Transverse colon (tissue), 4 donors: Measurements from ENCODE around the gene INSRR. TPM values are rescaled to one million over a fixed set of nuclear protein-coding genes. Genes with fewer than 3 reads are reported as not detected.

Experiments
- DNase-seq: peaks from one replicate; pipeline ENCODE4 v3.0.0-alpha.2; 2019
- H3K27ac ChIP-seq, 4 donors: fragments of 200-600 bp; sonication (generic); 2 replicates each; pipeline ENCODE4 v1.5.1; 2016 to 2018; ENCODE audit warnings: inconsistent platforms in 4 of 4
- H3K27me3 ChIP-seq: fragments of 200-600 bp; sonication (generic); 2 replicates; pipeline ENCODE4 v1.5.1; 2017; ENCODE audit warnings: inconsistent platforms
- H3K36me3 ChIP-seq, 4 donors: fragments of 200-600 bp; sonication (generic); 2 replicates each; pipeline ENCODE4 v1.5.1; 2017 to 2019; ENCODE audit warnings: inconsistent platforms in 4 of 4
- H3K4me1 ChIP-seq, 4 donors: fragments of 200-600 bp; sonication (generic); 2 replicates each; pipeline ENCODE4 v1.5.1; 2017 to 2020; ENCODE audit warnings: inconsistent platforms in 4 of 4
- H3K4me3 ChIP-seq, 4 donors: fragments of 200-600 bp; sonication (generic); 1 replicate in 1 of 4; 2 replicates in 3 of 4; pipeline versions ENCODE4 v1.5.1 to v1.6.1; 2017 to 2019; ENCODE audit warnings: inconsistent platforms in 4 of 4
- H3K9me3 ChIP-seq, 2 donors: fragments of 200-600 bp; sonication (generic); 2 replicates each; pipeline ENCODE4 v1.5.1; 2017 to 2019; ENCODE audit warnings: inconsistent platforms in 2 of 2
- CTCF ChIP-seq, 5 experiments: fragments of 200-600 bp in 3 of 5; fragments of 450-650 bp in 2 of 5; sonication (generic) in 3 of 5; IDR thresholded peaks; 1 replicate in 2 of 5; 2 replicates in 3 of 5; pipeline ENCODE4 v1.5.1; 2016 to 2017; ENCODE audit warnings: antibody characterized with exemption in 5 of 5, inconsistent platforms in 3 of 5, mild to moderate bottlenecking in 2 of 5, moderate library complexity in 1 of 5
- EP300 ChIP-seq: sonication (generic); formaldehyde crosslinking; IDR thresholded peaks from one replicate; pipeline ENCODE4 v1.6.1; 2017; ENCODE audit warnings: antibody characterized with exemption, low read depth
- POLR2A ChIP-seq: fragments of 450-650 bp; IDR thresholded peaks from one replicate; pipeline ENCODE4 v1.6.1; 2016; ENCODE audit warnings: antibody characterized with exemption, mild to moderate bottlenecking, moderate library complexity
- POLR2AphosphoS5 ChIP-seq, 3 donors: sonication (generic); formaldehyde crosslinking; IDR thresholded peaks; one replicate each; pipeline ENCODE4 v1.6.1; 2016; ENCODE audit warnings: antibody characterized with exemption in 3 of 3
- WGBS, 2 donors: methylation state at CpG; one replicate each; pipeline ENCODE4 v1.1.5; 2018; ENCODE audit warnings: low coverage in 1 of 2; 5-methylcytosine and 5-hydroxymethylcytosine counted together
- in situ Hi-C, 4 donors: fragments of 200-750 bp; cut with MboI; loops; one replicate each; pipeline versions ENCODE4 v1.15.0 to v1.15.1; 2017; ENCODE audit warnings: low sequenced_read_pairs in 3 of 4, low pct_ligation_motif_present in 1 of 4, low pct_unique_long_range_greater_than_20kb in 1 of 4
- intact Hi-C: fragments of 100-400 bp; cut with DNase I; formaldehyde crosslinking; loops from one replicate; pipeline ENCODE4 v1.15.1; 2023; ENCODE audit warnings: low total_unique reads
- total RNA-seq, 4 donors: library from RNA; depleted of rRNA; stranded (reverse); fragments of >200 nt; gene quantifications; one replicate each; pipeline ENCODE4 v1.1.0, GENCODE V29; 2016

Gene INSRR
- total RNA-seq, 4 donors from 2014 or later = not detected

GRCh38 chr1:156901966-156902915 lies 43.3 kb upstream of the INSRR start:
- H3K27ac ChIP-seq = no peak overlapping the region
- H3K4me1 ChIP-seq = peaks cover 0 to 10% (median 0%) of the 10 kb centered on the region in 4 donors
- TF ChIP-seq POLR2A (no peak), CTCF (IDR thresholded peaks at IDR 0.05) (no peak), POLR2AphosphoS5 (IDR thresholded peaks at IDR 0.05) (no peak), EP300 (no peak)

GRCh38 chr1:156901590-156901900 lies 42.6 kb upstream of the INSRR start:
- WGBS, 2 donors = 85 to 89% methylated on average over 4 of the region's 4 CpGs
- H3K27ac ChIP-seq = no peak overlapping the region
- intact Hi-C loops = no loop called here
- H3K36me3 ChIP-seq = no peaks in the 10 kb centered on the region
- no peak for DNase-seq
- no peak overlapping the region for H3K4me3 ChIP-seq
- TF ChIP-seq POLR2A (no peak), CTCF (IDR thresholded peaks at IDR 0.05) (no peak), POLR2AphosphoS5 (IDR thresholded peaks at IDR 0.05) (no peak), EP300 (no peak)
- H3K9me3 ChIP-seq = no peaks in the 10 kb centered on the region
- peaks cover 0 to 10% (median 0%) of the 10 kb centered on the region in 4 donors for H3K4me1 ChIP-seq
- peaks cover 15% of the 10 kb centered on the region for H3K27me3 ChIP-seq
- in situ Hi-C loops = no loop called here

More at GRCh38 chr1:156901966-156902915, 43.3 kb upstream of the INSRR start:
- 67 to 78% methylated on average over 10 to 22 of the region's 23 CpGs for WGBS, 2 donors
- Histone ChIP-seq H3K9me3 (no peaks in the 10 kb centered on the region), H3K4me3 (no peak overlapping the region), H3K36me3 (no peaks in the 10 kb centered on the region), H3K27me3 (peaks cover 18% of the 10 kb centered on the region)
- in situ Hi-C loops (no loop called here), intact Hi-C loops (no loop called here)
- no peak for DNase-seq

GRCh38 chr1:156900896-156901589 lies 42.1 kb upstream of the INSRR start:
- H3K27ac ChIP-seq = no peak overlapping the region
- DNase-seq = no peak
- TF ChIP-seq POLR2AphosphoS5 (IDR thresholded peaks at IDR 0.05) = no peak
- no peak for TF ChIP-seq EP300
- no peak for TF ChIP-seq CTCF (IDR thresholded peaks at IDR 0.05)
- no peak for TF ChIP-seq POLR2A
- H3K4me3 ChIP-seq = no peak overlapping the region
- no peaks in the 10 kb centered on the region for H3K36me3 ChIP-seq
- peaks cover 10% of the 10 kb centered on the region for H3K27me3 ChIP-seq
- no peaks in the 10 kb centered on the region for H3K9me3 ChIP-seq
- peaks cover 0 to 10% (median 0%) of the 10 kb centered on the region in 4 donors for H3K4me1 ChIP-seq
- WGBS, 2 donors = 55 to 93% methylated on average over 3 to 4 of the region's 6 CpGs
- in situ Hi-C loops = no loop called here
- intact Hi-C loops = no loop called here

- Histone ChIP-seq H3K9me3 (no peaks in the 10 kb centered on the region), H3K36me3 (no peaks in the 10 kb centered on the region), H3K4me1 (peaks cover 0 to 10% (median 0%) of the 10 kb centered on the region in 4 donors), H3K4me3 (no peak overlapping the region), H3K27me3 (peaks cover 10% of the 10 kb centered on the region), H3K27ac (no peak overlapping the region)
- TF ChIP-seq POLR2A (no peak), CTCF (IDR thresholded peaks at IDR 0.05) (no peak)
- in situ Hi-C loops = no loop called here
- 54% methylated on average over 12 of the region's 12 CpGs; no CpG with 5 or more reads in 1 of the 2 donors for WGBS, 2 donors
- DNase-seq = no peak
- intact Hi-C loops = no loop called here
These were observed 41.2 kb upstream of the INSRR start for GRCh38 chr1:156899956-156900718.
